Measurements from ENCODE around the gene SH3BGR.
"Not testable (repeated sequence)": the region's sequence is repeated elsewhere in the genome, so short reads cannot be mapped to it uniquely, and the experiment has no call there.

SH3BGR gene

DNA sequence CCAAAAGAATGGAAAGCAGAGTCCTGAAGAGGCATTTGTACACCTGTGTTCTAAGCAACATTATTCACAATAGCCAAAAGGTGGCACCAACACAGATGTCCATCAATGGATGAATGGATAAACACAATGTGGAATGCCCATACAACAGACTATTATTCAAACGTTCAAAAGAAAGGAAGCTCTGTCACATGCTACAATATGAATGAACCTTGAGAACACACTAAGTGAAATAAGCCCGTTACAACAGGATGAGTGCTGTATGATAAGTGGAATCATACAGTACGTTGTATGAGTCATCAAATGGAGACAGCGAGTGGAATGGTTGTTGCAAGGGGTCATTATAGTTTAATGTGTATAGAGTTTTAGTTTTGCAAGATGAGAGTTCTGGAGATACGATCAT lies 80.1 kb downstream of the SH3BGR start:
- no peak for TF ChIP-seq CTCF (IDR thresholded peaks at IDR 0.05; ENCODE audit: insufficient read depth, low read depth, low read length, missing control alignments)
- no peak overlapping the region for H3K4me3 ChIP-seq (ENCODE audit: low read length)
- DNase-seq (ENCODE audit: low read depth): no peak

DNA sequence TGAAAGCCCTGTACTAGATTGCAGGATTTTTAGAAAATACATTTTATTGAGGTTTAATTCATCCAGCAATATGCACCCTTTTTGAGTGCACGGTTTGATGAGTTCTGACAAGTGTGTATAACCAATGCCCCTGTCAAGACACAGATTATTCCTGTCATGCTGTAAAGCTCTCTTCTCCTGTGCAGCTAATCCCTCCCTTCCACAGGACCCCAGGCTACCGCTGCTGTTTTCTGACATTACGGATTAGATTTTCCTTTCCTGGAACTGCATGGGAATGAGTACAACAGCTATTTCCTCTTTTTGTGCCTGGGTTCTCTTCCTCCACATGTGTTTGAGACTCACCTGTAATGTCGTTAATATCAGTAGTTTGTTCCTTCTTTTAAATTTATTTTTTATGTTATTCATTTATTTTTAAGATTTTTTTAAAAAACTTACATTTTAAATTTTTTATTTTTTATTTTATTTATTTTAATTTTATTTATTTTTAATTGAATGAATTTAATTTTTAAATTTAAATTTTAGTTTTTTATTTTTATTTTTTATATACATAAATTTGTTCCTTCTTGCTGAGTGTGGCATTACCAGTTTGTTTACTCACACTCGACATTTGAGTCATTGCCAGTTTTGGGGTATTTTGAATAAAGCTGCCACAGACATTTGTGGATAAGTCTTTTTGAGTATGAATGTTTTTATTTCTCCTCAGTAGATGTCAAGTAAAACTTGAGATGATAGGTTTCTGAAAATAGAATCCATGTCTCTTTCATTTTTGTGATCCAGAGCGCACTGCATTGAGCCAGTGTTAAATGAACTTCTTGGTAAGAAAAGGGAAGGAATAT lies 82.0 kb downstream of the SH3BGR start:
- H3K4me3 ChIP-seq (ENCODE audit: low read length): no peak overlapping the region
- DNase-seq (ENCODE audit: low read depth): no peak
- TF ChIP-seq CTCF (IDR thresholded peaks at IDR 0.05; ENCODE audit: insufficient read depth, low read depth, low read length, missing control alignments): no peak

- no peak for TF ChIP-seq CTCF (IDR thresholded peaks at IDR 0.05; ENCODE audit: insufficient read depth, low read depth, low read length, missing control alignments)
- no peak overlapping the region for H3K4me3 ChIP-seq (ENCODE audit: low read length)
- no peak for DNase-seq (ENCODE audit: low read depth)
Measured at GRCh38 chr21:39535646-39536437, 84.1 kb downstream of the SH3BGR start.

DNA sequence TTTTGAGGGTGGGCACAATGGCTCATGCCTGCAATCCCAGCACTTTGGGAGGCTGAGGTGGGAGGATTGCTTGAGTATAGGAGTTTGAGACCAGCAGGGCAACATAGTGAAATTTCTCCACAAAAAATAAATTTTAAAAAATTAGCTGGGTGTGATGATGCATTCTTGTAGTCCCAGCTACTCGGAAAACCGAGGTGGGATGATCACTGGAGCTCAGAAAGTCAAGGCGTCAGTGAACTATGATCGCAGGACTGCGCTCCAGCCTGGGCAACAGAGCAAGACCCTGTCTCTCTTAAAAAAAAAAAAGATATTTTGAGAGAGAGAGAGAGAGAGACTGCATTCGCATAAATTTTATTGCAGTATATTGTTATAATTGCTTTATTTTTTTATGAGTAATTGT lies 85.1 kb downstream of the SH3BGR start:
- DNase-seq (ENCODE audit: low read depth): no peak
- H3K4me3 ChIP-seq (ENCODE audit: low read length): no peak overlapping the region
- no peak for TF ChIP-seq CTCF (IDR thresholded peaks at IDR 0.05; ENCODE audit: insufficient read depth, low read depth, low read length, missing control alignments)

DNA sequence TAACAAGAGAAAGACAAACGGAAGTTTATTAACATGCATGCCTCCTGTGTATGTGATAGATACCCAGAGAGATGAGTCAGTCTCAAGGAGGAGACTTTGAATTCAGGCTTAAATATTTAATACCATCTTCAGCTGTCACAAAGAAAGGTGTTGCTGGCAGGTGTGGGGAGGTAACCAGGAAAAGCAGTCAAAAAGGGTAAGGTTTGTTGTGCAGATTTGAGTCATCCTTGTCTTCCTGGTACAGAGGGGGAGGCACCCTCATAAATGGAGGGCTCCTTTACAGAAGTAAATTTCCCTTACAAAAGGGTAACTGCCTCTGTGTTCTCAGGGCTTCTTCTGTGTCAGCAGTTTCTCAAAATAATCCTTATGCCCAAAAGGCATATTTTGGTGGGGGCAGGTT lies 85.8 kb downstream of the SH3BGR start:
- H3K4me3 ChIP-seq (ENCODE audit: low read length): no peak overlapping the region
- DNase-seq (ENCODE audit: low read depth): no peak
- TF ChIP-seq CTCF (IDR thresholded peaks at IDR 0.05; ENCODE audit: insufficient read depth, low read depth, low read length, missing control alignments): no peak

- DNase-seq (ENCODE audit: low read depth): no peak
- no peak for TF ChIP-seq CTCF (IDR thresholded peaks at IDR 0.05; ENCODE audit: insufficient read depth, low read depth, low read length, missing control alignments)
- H3K4me3 ChIP-seq (ENCODE audit: low read length): no peak overlapping the region
Measured at GRCh38 chr21:39538453-39539042, 86.8 kb downstream of the SH3BGR start.

DNA sequence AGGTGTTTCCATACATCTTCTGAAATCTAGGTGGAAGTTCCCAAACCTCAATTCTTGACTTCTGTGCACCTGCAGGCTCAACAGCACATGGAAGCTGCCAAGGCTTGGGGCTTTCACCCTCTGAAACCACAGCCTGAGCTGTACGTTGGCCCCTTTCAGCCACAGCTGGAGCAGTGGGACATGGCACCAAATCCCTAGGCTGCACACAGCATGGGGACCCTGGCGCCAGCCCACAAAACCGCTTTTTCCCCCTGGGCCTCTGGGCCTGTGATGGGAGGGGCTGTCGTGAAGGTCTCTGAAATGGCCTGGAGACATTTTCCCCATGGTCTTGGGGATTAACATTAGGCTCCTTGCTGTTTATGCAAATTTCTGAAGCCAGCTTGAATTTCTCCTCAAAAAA lies 88.6 kb downstream of the SH3BGR start:
- not testable (repeated sequence) for DNase-seq (ENCODE audit: low read depth); H3K4me3 ChIP-seq (ENCODE audit: low read length)
